Adrenal gland (tissue), 12 donors: ENCODE measurements around the gene SH3RF1. TPM values are rescaled to one million over a fixed set of nuclear protein-coding genes. Genes with fewer than 3 reads are reported as not detected.
A peak's percentile ranks its signal among the peaks of the same experiment; 100 is the strongest.

ENCODE experiments used
- DNase-seq, 7 donors: peaks; one replicate each; pipeline ENCODE4 v3.0.0-alpha.2; 2019 to 2020
- H3K27ac ChIP-seq, 5 donors: fragments of 200-600 bp; sonication (generic) in 4 of 5; 1 replicate in 3 of 5; 2 replicates in 2 of 5; pipeline versions ENCODE4 v1.5.1 to v1.8.0; 2016 to 2020; ENCODE audit warnings: mild to moderate bottlenecking in 1 of 5
- H3K27me3 ChIP-seq: fragments of 200-600 bp; 2 replicates; pipeline ENCODE4 v1.8.0; 2021
- H3K36me3 ChIP-seq, 2 donors: fragments of 200-600 bp; replicated peaks in 1 of 2; 1 replicate in 1 of 2; 2 replicates in 1 of 2; pipeline versions ENCODE4 v1.5.1 to v1.8.0; 2018 to 2022
- H3K4me1 ChIP-seq, 2 donors: fragments of 200-600 bp; replicated peaks in 1 of 2; 1 replicate in 1 of 2; 2 replicates in 1 of 2; pipeline versions ENCODE4 v1.5.1 to v1.8.0; 2018 to 2021
- H3K4me3 ChIP-seq, 4 donors: fragments of 200-600 bp; sonication (generic) in 3 of 4; one replicate each; pipeline ENCODE4 v1.5.1; 2016 to 2018
- H3K9me3 ChIP-seq, 3 donors: fragments of 200-600 bp; sonication (generic) in 1 of 3; replicated peaks in 1 of 3; 1 replicate in 2 of 3; 2 replicates in 1 of 3; pipeline versions ENCODE4 v1.5.1 to v1.8.0; 2016 to 2021
- CTCF ChIP-seq, 6 experiments: fragments of 450-650 bp in 4 of 6; fragments of 200-600 bp in 2 of 6; sonication (generic) in 1 of 6; IDR thresholded peaks; 1 replicate in 5 of 6; 2 replicates in 1 of 6; pipeline versions ENCODE4 v1.5.1 to v1.8.0; 2016 to 2021; ENCODE audit warnings: antibody characterized with exemption in 6 of 6, mild to moderate bottlenecking in 2 of 6, moderate library complexity in 1 of 6
- POLR2A ChIP-seq, 2 donors: fragments of 450-650 bp; IDR thresholded peaks; one replicate each; pipeline ENCODE4 v1.6.1; 2017; ENCODE audit warnings: antibody characterized with exemption in 2 of 2, mild to moderate bottlenecking in 2 of 2, moderate library complexity in 1 of 2
- WGBS, 4 donors: extraction: QIAGEN DNeasy Blood & Tissue Kit in 2 of 4; methylation state at CpG; one replicate each; pipeline versions ENCODE4 v1.1.5 to v1.1.7; 2013 to 2017; 5-methylcytosine and 5-hydroxymethylcytosine counted together
- intact Hi-C, 2 donors: fragments of 100-400 bp; cut with DNase I; formaldehyde crosslinking; loops; one replicate each; pipeline versions ENCODE4 v1.14.1 to v1.15.0; 2022 to 2023
- polyA plus RNA-seq, 3 donors: library from polyadenylated mRNA; stranded (reverse); fragments of 200-250 nt in 2 of 3; fragments of 350-450 nt in 1 of 3; fragmentation: Illumina TruSeq in 1 of 3; extraction: RNeasy Lipid Tissue Mini Kit (QIAGEN cat#74804) in 1 of 3; gene quantifications; one replicate each; pipeline ENCODE4 v1.2.3, GENCODE V29; 2013 to 2014
- total RNA-seq, 9 donors: library from RNA; depleted of rRNA in 4 of 9; stranded (reverse); fragments of >200 nt in 4 of 9; fragments of 120-200 nt in 1 of 9; fragmentation: NEBNext Ultra II Directional in 1 of 9; extraction: Animal tissue kit (Norgen Biotek cat#: 25700) in 1 of 9; gene quantifications; one replicate each; pipeline versions ENCODE4 v1.1.0 to v1.2.4, GENCODE V29; 2013 to 2023
- donor health status: healthy with polysubstance abuse.
- donor health status: Bipolar disorder and iron deficiency.
- donor health status: DM: yes; HTN: yes; CAD: no.
- donor health status: DM: no; HTN: no; CAD: no.
- donor health status: DM: no; HTN: no; CAD: no.
- donor health status: DM: yes; HTN: yes; CAD: no.

SH3RF1 gene
- total and polyA plus RNA-seq, 12 donors, result 1.8 to 19.3 (median 8.6) TPM

- no peak overlapping the region for H3K27ac ChIP-seq
- intact Hi-C loops, result no loop called here
- H3K36me3 ChIP-seq, result no peaks in the 10 kb centered on the region
- 94 to 100% (median 97%) methylated on average over 2 of the region's 2 CpGs for WGBS, 4 donors
- TF ChIP-seq POLR2A (IDR thresholded peaks at IDR 0.05), result no peak
- no peak for TF ChIP-seq CTCF (IDR thresholded peaks at IDR 0.05)
- no peaks in the 10 kb centered on the region for H3K27me3 ChIP-seq
- H3K4me1 ChIP-seq, result peaks cover 16 to 18% of the 10 kb centered on the region in 2 donors
- H3K9me3 ChIP-seq, result no peaks in the 10 kb centered on the region
- no peak overlapping the region for H3K4me3 ChIP-seq
- DNase-seq, result no peak
These were observed 43.0 kb upstream of the SH3RF1 start for GRCh38 chr4:169313732-169314131.

- no peak for DNase-seq
These were observed 42.1 kb upstream of the SH3RF1 start for GRCh38 chr4:169312690-169313422.

GRCh38 chr4:169311643-169312365, 41.0 kb upstream of the SH3RF1 start:
- DNase-seq, result peak in 5 of 7 donors; percentile 20 to 51 (median 27)
- intact Hi-C loops, result no loop called here
- peak; percentile 28 to 60 (median 50) for TF ChIP-seq CTCF (IDR thresholded peaks at IDR 0.05)
- TF ChIP-seq POLR2A (IDR thresholded peaks at IDR 0.05), result no peak
- H3K27me3 ChIP-seq, result no peaks in the 10 kb centered on the region
- H3K4me1 ChIP-seq, result peaks cover 16 to 18% of the 10 kb centered on the region in 2 donors
- no peak overlapping the region for H3K4me3 ChIP-seq
- 69 to 75% (median 72%) methylated on average over 11 to 12 of the region's 12 CpGs for WGBS, 4 donors
- H3K9me3 ChIP-seq, result no peaks in the 10 kb centered on the region
- H3K27ac ChIP-seq, result no peak overlapping the region
- H3K36me3 ChIP-seq, result no peaks in the 10 kb centered on the region

More at GRCh38 chr4:169312690-169313422, 42.1 kb upstream of the SH3RF1 start:
- Histone ChIP-seq H3K4me1 (peaks cover 16 to 18% of the 10 kb centered on the region in 2 donors), H3K9me3 (no peaks in the 10 kb centered on the region), H3K27ac (no peak overlapping the region), H3K27me3 (no peaks in the 10 kb centered on the region), H3K36me3 (no peaks in the 10 kb centered on the region), H3K4me3 (no peak overlapping the region)
- 82 to 93% (median 87%) methylated on average over 6 of the region's 6 CpGs for WGBS, 4 donors
- TF ChIP-seq CTCF (IDR thresholded peaks at IDR 0.05), result no peak
- no peak for TF ChIP-seq POLR2A (IDR thresholded peaks at IDR 0.05)
- intact Hi-C loops, result no loop called here

GRCh38 chr4:169309326-169309967, 38.7 kb upstream of the SH3RF1 start:
- WGBS, 4 donors, result 84 to 95% (median 89%) methylated on average over 12 of the region's 12 CpGs

More at GRCh38 chr4:169309326-169309967, 38.7 kb upstream of the SH3RF1 start:
- Histone ChIP-seq H3K4me1 (peaks cover 0 to under 1% of the 10 kb centered on the region in 2 donors), H3K27me3 (no peaks in the 10 kb centered on the region), H3K4me3 (no peak overlapping the region), H3K27ac (no peak overlapping the region), H3K9me3 (no peaks in the 10 kb centered on the region), H3K36me3 (no peaks in the 10 kb centered on the region)
- TF ChIP-seq CTCF (IDR thresholded peaks at IDR 0.05) (no peak), POLR2A (IDR thresholded peaks at IDR 0.05) (no peak)
- DNase-seq, result no peak
- intact Hi-C loops, result loop anchor here in 1 of 2 donors (10.0 kb wide), 1 partner anchor 285 kb away; no protein-coding TSS in a partner anchor
